Activated T-helper 17 cell treated with anti-CD3 and anti-CD28 coated beads, Interleukin-2, amount 50 U/mL, for 72 hours (primary cell): ENCODE results near the gene INSC. TPM values are rescaled to one million over a fixed set of nuclear protein-coding genes. Genes with fewer than 3 reads are reported as not detected.

Source experiments
- ATAC-seq: fragments of 150-1000 bp; cut with Tn5 transposase; replicated peaks from 2 replicates; pipeline ENCODE4 v1.10.0; 2021; ENCODE audit warnings: mild to moderate bottlenecking, moderate library complexity
- H3K27ac Mint-ChIP-seq: one replicate; pipeline ENCODE4 v1.8.0; 2022; ENCODE audit warnings: mixed read lengths
- H3K27me3 Mint-ChIP-seq: one replicate; pipeline ENCODE4 v1.8.0; 2022; ENCODE audit warnings: mixed read lengths
- H3K36me3 Mint-ChIP-seq: one replicate; pipeline ENCODE4 v1.8.0; 2022; ENCODE audit warnings: low read depth, mild to moderate bottlenecking, mixed read lengths
- H3K4me1 Mint-ChIP-seq: one replicate; pipeline ENCODE4 v1.8.0; 2022; ENCODE audit warnings: mixed read lengths
- H3K4me3 Mint-ChIP-seq: one replicate; pipeline ENCODE4 v1.8.0; 2022; ENCODE audit warnings: mild to moderate bottlenecking, mixed read lengths
- H3K9me3 Mint-ChIP-seq: one replicate; pipeline ENCODE4 v1.8.0; 2022; ENCODE audit warnings: mixed read lengths
- total RNA-seq, 2 donors: library from RNA; stranded (reverse); gene quantifications; one replicate each; pipeline ENCODE4 v1.2.3, GENCODE V29; 2022

The INSC gene
- total RNA-seq, 2 donors from 2014 or later: 0.48 TPM; not detected in 1

DNA sequence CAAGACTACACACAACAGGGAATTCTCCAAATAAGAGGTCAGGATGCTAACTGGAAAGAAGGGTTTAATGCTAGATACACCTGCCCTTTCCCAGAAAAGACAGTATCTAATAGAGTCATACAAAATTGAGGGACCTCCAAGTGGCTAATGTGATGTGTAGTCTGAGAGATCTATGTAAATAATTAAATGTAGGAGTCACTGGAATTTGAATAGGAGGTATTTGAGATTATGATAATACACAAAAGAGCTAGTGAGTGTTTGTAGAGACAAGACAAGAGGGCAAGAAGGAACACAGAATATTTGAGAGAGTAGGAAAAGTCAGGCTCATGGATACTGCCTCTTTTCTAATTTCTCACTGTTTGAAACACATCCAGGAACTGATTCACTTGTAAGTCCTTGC lies 15.5 kb upstream of the INSC start:
- Mint-ChIP-seq H3K36me3 (no peaks in the 10 kb centered on the region), H3K27ac (no peak overlapping the region), H3K4me1 (no peaks in the 10 kb centered on the region), H3K4me3 (no peak overlapping the region), H3K9me3 (no peaks in the 10 kb centered on the region), H3K27me3 (peaks cover 4% of the 10 kb centered on the region)
- ATAC-seq: no peak

DNA sequence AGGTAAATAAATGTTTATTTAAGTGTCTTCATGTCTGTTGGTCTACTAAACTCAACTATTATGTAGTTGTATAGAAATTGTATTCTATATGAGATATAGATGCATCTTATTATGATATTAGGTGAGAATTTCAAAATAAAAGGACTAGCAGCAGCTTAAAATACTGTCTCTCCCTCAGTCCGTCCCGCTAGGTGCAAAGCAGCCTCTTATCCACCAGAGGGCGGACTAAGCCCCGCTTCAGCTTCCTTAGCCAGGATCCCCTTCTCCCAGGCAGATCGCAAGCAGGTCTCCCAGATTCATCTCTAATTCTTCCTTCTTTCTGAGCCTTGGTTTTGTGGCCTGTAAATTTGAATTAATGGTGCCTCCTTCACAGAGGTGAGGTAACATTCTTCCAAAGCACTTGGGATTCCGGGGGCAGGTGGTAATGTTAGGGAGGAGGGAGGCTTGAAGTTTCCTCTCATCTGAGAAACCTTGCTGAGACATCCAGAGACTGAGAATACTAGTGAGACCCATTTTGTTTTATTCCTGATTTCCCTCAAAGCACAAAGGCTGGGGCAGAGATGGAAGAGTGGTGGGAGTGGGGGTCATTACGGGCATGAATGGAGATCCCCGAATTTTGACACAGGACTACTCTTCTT lies 13.5 kb upstream of the INSC start:
- peak; percentile 57 for ATAC-seq
- Mint-ChIP-seq H3K4me1 (no peaks in the 10 kb centered on the region), H3K27me3 (peaks cover 4% of the 10 kb centered on the region), H3K36me3 (no peaks in the 10 kb centered on the region), H3K27ac (no peak overlapping the region), H3K4me3 (no peak overlapping the region), H3K9me3 (no peaks in the 10 kb centered on the region)

DNA sequence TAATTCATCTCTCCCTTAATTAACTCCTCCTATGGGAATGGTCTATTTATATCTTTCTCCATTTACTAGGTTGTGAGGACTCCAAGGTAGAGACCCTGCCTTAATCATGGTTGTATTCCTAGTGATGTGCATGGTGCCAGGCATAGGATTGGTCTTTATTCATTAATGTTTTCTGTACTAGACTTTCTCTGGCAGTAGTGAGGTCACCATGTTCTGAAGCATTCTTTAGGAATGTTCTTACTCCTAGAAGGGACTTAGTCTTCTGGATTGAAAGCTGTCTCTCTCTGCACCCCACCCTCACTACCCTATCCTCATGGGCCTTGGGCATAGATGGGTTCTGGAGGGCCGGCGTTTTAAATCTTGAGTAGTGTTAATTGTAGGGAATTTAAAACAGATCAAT lies 10.6 kb upstream of the INSC start:
- no peak for ATAC-seq
- Mint-ChIP-seq H3K27me3 (no peaks in the 10 kb centered on the region), H3K9me3 (no peaks in the 10 kb centered on the region), H3K4me1 (no peaks in the 10 kb centered on the region), H3K36me3 (no peaks in the 10 kb centered on the region), H3K4me3 (no peak overlapping the region), H3K27ac (no peak overlapping the region)

GRCh38 chr11:15106201-15106965 lies 8.3 kb upstream of the INSC start:
- H3K9me3 Mint-ChIP-seq: no peaks in the 10 kb centered on the region
- ATAC-seq: no peak
- no peak overlapping the region for H3K27ac Mint-ChIP-seq
- H3K27me3 Mint-ChIP-seq: no peaks in the 10 kb centered on the region
- H3K36me3 Mint-ChIP-seq: no peaks in the 10 kb centered on the region
- no peaks in the 10 kb centered on the region for H3K4me1 Mint-ChIP-seq
- no peak overlapping the region for H3K4me3 Mint-ChIP-seq

DNA sequence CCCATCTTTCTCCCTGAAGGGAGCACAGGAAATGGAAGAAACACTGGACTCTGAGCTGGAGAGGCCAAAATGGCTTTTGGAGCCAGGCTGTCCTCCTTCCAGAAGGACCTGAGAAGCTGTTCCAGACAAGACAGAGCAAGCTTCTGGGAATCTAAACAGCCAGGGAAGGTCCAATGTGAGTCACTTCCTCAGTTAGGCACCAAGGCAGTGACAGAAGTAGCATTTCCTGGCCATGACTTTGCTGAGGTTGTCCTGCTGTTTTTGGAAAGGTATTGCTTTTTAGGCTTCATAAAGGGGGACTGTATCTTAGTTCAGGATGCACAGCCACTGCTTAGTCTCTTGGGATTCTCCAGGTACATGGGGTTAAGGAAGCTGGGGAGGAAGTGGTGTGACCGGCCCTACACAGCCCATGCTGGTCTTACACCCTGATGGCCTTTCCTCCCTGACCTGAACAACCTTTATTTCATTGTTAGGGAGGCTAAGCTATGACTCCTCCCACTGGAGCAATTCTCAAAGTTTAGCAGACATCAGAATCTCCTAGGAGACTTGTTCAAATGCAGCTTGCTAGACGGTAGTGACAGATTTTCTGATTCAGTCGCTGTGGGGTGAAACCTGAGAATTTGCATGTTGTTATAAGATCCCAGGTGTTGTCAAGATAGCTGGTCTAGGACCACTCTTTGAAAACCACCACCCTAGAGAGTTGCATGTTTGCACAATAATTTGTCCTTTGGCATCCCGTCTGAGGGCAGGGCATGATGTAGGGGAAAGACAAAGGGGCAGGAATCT lies 6.8 kb upstream of the INSC start:
- Mint-ChIP-seq H3K4me1 (no peaks in the 10 kb centered on the region), H3K9me3 (no peaks in the 10 kb centered on the region), H3K36me3 (no peaks in the 10 kb centered on the region), H3K27me3 (no peaks in the 10 kb centered on the region), H3K27ac (no peak overlapping the region), H3K4me3 (no peak overlapping the region)
- no peak for ATAC-seq

- no peaks in the 10 kb centered on the region for H3K9me3 Mint-ChIP-seq
- H3K27ac Mint-ChIP-seq: no peak overlapping the region
- no peak overlapping the region for H3K4me3 Mint-ChIP-seq
- H3K27me3 Mint-ChIP-seq: peaks cover 3% of the 10 kb centered on the region
- ATAC-seq: no peak
- peaks cover 2% of the 10 kb centered on the region for H3K4me1 Mint-ChIP-seq
- no peaks in the 10 kb centered on the region for H3K36me3 Mint-ChIP-seq
These were observed 6.1 kb upstream of the INSC start for GRCh38 chr11:15108592-15109130.

- peaks cover 8% of the 10 kb centered on the region for H3K27me3 Mint-ChIP-seq
- H3K27ac Mint-ChIP-seq: no peak overlapping the region
- H3K9me3 Mint-ChIP-seq: no peaks in the 10 kb centered on the region
- H3K4me3 Mint-ChIP-seq: no peak overlapping the region
- no peak for ATAC-seq
- no peaks in the 10 kb centered on the region for H3K36me3 Mint-ChIP-seq
- peaks cover 5% of the 10 kb centered on the region for H3K4me1 Mint-ChIP-seq
These were observed 5.1 kb upstream of the INSC start for GRCh38 chr11:15109602-15110001.

DNA sequence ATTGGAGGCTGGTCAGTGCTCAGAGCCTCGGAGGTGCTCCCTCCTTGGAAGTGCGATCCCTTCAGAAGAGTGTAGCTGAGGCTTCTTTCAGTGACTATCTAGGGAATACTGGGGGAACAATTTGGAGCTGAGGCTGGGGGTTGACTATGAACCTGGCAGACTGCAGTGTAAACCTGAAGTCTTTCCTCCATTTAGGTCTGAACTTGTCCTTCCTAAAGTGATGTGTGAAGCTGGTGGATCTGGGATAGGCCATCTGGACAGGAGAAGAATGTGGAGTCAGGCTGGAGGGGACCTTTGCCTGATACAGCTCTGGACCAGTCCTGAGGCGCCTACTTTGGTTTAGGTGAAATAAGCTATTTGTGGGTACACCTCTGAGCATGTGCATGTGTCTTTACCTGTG lies 3.5 kb upstream of the INSC start:
- no peak overlapping the region for H3K4me3 Mint-ChIP-seq
- H3K4me1 Mint-ChIP-seq: peaks cover 9% of the 10 kb centered on the region
- no peak overlapping the region for H3K27ac Mint-ChIP-seq
- H3K36me3 Mint-ChIP-seq: no peaks in the 10 kb centered on the region
- peaks cover 18% of the 10 kb centered on the region for H3K27me3 Mint-ChIP-seq
- no peak for ATAC-seq
- no peaks in the 10 kb centered on the region for H3K9me3 Mint-ChIP-seq

GRCh38 chr11:15112131-15112541 lies 2.6 kb upstream of the INSC start:
- Mint-ChIP-seq H3K9me3 (no peaks in the 10 kb centered on the region), H3K4me1 (peaks cover 9% of the 10 kb centered on the region), H3K27ac (no peak overlapping the region)

GRCh38 chr11:15113381-15113780 lies 1.3 kb upstream of the INSC start:
- peak; percentile 38 for ATAC-seq
- Mint-ChIP-seq H3K4me1 (peaks cover 9% of the 10 kb centered on the region), H3K36me3 (no peaks in the 10 kb centered on the region), H3K27ac (no peak overlapping the region), H3K27me3 (peaks cover 33% of the 10 kb centered on the region), H3K9me3 (no peaks in the 10 kb centered on the region), H3K4me3 (peak overlapping the region; percentile 31)

More at GRCh38 chr11:15112131-15112541, 2.6 kb upstream of the INSC start:
- H3K4me3 Mint-ChIP-seq: no peak overlapping the region
- H3K27me3 Mint-ChIP-seq: peaks cover 25% of the 10 kb centered on the region
- ATAC-seq: no peak
- H3K36me3 Mint-ChIP-seq: no peaks in the 10 kb centered on the region

DNA sequence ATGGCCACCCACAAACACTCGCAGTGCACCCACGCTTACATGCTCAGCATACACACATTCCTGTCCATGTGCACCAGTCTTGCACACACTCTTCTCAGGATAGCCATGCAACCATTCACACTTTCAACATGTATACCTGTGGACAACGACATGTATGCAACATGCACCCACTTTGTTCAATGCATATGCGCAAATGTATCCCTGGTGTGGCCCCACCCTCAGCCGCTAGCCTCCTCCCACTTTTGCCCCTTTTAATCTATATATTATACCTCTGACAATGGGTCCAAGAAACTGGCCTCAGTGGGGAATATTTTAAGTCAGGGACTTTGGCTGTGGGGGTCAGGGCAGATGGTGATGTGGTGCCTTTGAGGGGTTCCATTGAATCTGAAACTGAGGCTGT lies 963 bp downstream of the INSC start:
- ATAC-seq: no peak
- Mint-ChIP-seq H3K9me3 (no peaks in the 10 kb centered on the region), H3K36me3 (no peaks in the 10 kb centered on the region), H3K27me3 (peaks cover 38% of the 10 kb centered on the region), H3K4me1 (peaks cover 9% of the 10 kb centered on the region), H3K4me3 (no peak overlapping the region), H3K27ac (no peak overlapping the region)

DNA sequence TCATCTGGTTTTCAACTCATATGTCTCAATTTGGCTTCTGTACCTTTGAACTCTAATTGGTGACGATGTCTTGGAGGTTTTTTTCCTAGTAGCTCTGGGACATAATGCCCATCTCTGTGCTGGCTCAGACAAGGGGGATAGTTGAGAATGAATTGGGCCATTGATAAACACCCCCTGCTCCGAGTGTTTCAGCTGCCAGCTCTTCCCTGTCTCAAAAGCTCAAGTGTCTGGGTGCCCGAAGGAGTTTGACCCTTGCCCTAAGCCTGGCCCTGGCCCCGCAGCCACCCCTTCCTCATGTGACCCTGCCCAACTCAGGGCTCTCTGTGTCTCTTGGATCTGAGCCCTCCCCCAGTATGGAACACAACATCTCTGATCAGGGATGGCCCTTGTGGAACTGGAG lies 3.0 kb downstream of the INSC start:
- no peak for ATAC-seq
- Mint-ChIP-seq H3K4me3 (no peak overlapping the region), H3K4me1 (peaks cover 9% of the 10 kb centered on the region), H3K36me3 (no peaks in the 10 kb centered on the region), H3K27ac (no peak overlapping the region), H3K27me3 (peaks cover 44% of the 10 kb centered on the region), H3K9me3 (no peaks in the 10 kb centered on the region)

DNA sequence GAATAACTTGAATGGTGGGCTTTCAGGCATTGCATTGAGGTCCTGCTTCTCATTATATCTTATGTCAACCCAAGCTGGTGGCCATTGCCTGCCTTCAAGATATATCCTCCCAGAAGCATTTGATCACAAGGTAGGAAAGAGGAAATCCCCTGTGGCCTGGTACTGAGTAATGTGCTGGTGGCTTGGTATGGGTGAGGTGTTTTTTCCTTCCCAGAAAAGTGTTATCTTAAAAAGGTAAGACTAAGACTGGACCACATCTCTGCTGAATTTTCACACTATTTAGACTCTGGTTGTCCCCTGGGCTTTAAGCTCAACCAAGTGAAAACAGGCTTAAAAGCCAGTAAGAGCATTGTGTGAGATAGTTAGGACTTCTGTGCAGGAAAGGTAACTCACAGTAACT lies 3.7 kb downstream of the INSC start:
- no peaks in the 10 kb centered on the region for H3K36me3 Mint-ChIP-seq
- H3K9me3 Mint-ChIP-seq: no peaks in the 10 kb centered on the region
- peak; percentile 83 for ATAC-seq
- no peak overlapping the region for H3K4me3 Mint-ChIP-seq
- peaks cover 9% of the 10 kb centered on the region for H3K4me1 Mint-ChIP-seq
- no peak overlapping the region for H3K27ac Mint-ChIP-seq
- H3K27me3 Mint-ChIP-seq: peaks cover 50% of the 10 kb centered on the region

DNA sequence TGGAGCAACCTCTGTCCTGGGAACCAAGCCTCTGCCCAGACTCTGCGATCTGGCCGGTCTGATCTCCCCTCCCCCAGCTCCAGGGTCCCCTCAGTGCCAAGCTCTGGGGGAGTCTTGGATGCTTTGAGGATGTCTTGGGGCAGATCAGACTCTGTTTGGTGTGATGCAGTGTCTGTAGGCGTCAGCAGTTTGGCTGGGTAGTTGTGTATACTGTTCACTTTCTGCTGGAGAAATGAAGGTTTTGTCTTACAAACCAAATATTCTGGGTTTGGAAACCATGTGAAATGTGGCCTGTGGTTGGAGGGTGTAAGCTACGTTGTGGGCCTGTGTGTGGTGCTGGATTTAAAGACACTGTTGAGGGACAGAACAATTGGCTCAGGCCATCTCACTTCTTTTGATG lies 4.6 kb downstream of the INSC start:
- Mint-ChIP-seq H3K9me3 (no peaks in the 10 kb centered on the region), H3K36me3 (no peaks in the 10 kb centered on the region), H3K27me3 (peaks cover 46% of the 10 kb centered on the region), H3K4me3 (no peak overlapping the region), H3K27ac (no peak overlapping the region), H3K4me1 (peaks cover 4% of the 10 kb centered on the region)
- ATAC-seq: no peak
